DOHH2 (cell line): Measurements from ENCODE around the gene INSIG1.

Source experiments
- H3F3A ChIP-seq: fragments of 200-600 bp; sonication (generic), shearing (Covaris generic); 2 replicates; pipeline ENCODE4 v1.6.0; 2016; ENCODE audit warnings: antibody characterized with exemption, mild to moderate bottlenecking; ENCODE audit not compliant: control insufficient read depth, insufficient read depth
- H3K27ac ChIP-seq: fragments of 200-600 bp; sonication (generic); 2 replicates; pipeline ENCODE4 v1.5.1; 2014; ENCODE audit warnings: low read depth, mild to moderate bottlenecking, low read length, moderate library complexity
- H3K27me3 ChIP-seq: fragments of 200-600 bp; sonication (generic); 2 replicates; pipeline ENCODE4 v1.6.1; 2014; ENCODE audit warnings: mild to moderate bottlenecking, low read length, mixed read lengths; ENCODE audit not compliant: control insufficient read depth
- H3K36me3 ChIP-seq: fragments of 200-600 bp; sonication (generic); 2 replicates; pipeline ENCODE4 v1.6.1; 2014; ENCODE audit warnings: mild to moderate bottlenecking, low read length, moderate library complexity, mixed read lengths; ENCODE audit not compliant: control insufficient read depth
- H3K4me1 ChIP-seq: fragments of 200-600 bp; sonication (generic); 2 replicates; pipeline ENCODE4 v1.6.1; 2014; ENCODE audit warnings: mild to moderate bottlenecking, low read length, mixed read lengths; ENCODE audit not compliant: control insufficient read depth
- H3K4me2 ChIP-seq: fragments of 200-600 bp; sonication (generic); 2 replicates; pipeline ENCODE4 v1.6.0; 2014; ENCODE audit warnings: mild to moderate bottlenecking, low read length, moderate library complexity
- H3K4me3 ChIP-seq: fragments of 200-600 bp; sonication (generic); 2 replicates; pipeline ENCODE4 v1.5.1; 2014; ENCODE audit warnings: mild to moderate bottlenecking, low read length, mixed read lengths
- H3K79me2 ChIP-seq: fragments of 200-600 bp; sonication (generic); 2 replicates; pipeline ENCODE4 v1.6.1; 2014; ENCODE audit warnings: mild to moderate bottlenecking, low read length, mixed read lengths; ENCODE audit not compliant: control insufficient read depth
- H3K9me2 ChIP-seq: fragments of 200-600 bp; sonication (generic); replicated peaks from 2 replicates; pipeline ENCODE4 v1.6.1; 2014; ENCODE audit warnings: mild to moderate bottlenecking, low read length, mixed read lengths; ENCODE audit not compliant: control insufficient read depth
- H3K9me3 ChIP-seq: fragments of 200-600 bp; sonication (generic); 2 replicates; pipeline ENCODE4 v1.6.1; 2014; ENCODE audit warnings: antibody characterized with exemption, low read length, mixed read lengths; ENCODE audit not compliant: control insufficient read depth, insufficient read depth
- H4K20me1 ChIP-seq: fragments of 200-600 bp; sonication (generic); 2 replicates; pipeline ENCODE4 v1.6.0; 2014; ENCODE audit warnings: low read depth, mild to moderate bottlenecking, antibody characterized with exemption, low read length, moderate library complexity; ENCODE audit not compliant: control insufficient read depth, insufficient read depth
- EZH2phosphoT487 ChIP-seq: fragments of 200-600 bp; sonication (generic); IDR thresholded peaks from 2 replicates; pipeline ENCODE4 v1.6.1; 2017; ENCODE audit warnings: borderline replicate concordance, mild to moderate bottlenecking, antibody characterized with exemption, low read length, moderate library complexity, mixed read lengths
- TF ChIP-seq, protein P1 (sequence below): fragments of 200-600 bp; sonication (generic); IDR thresholded peaks from one replicate; pipeline ENCODE4 v1.5.1; 2014; ENCODE audit warnings: antibody characterized with exemption, mild to moderate bottlenecking, low read depth, low read length; ENCODE audit not compliant: poor library complexity, severe bottlenecking

Gene INSIG1

GRCh38 chr7:155346285-155346684 lies 48.6 kb downstream of the INSIG1 start:
- no peak overlapping the region for H3K4me3 ChIP-seq
- TF ChIP-seq EZH2phosphoT487 = no peak
- TF ChIP-seq, protein P1, sequence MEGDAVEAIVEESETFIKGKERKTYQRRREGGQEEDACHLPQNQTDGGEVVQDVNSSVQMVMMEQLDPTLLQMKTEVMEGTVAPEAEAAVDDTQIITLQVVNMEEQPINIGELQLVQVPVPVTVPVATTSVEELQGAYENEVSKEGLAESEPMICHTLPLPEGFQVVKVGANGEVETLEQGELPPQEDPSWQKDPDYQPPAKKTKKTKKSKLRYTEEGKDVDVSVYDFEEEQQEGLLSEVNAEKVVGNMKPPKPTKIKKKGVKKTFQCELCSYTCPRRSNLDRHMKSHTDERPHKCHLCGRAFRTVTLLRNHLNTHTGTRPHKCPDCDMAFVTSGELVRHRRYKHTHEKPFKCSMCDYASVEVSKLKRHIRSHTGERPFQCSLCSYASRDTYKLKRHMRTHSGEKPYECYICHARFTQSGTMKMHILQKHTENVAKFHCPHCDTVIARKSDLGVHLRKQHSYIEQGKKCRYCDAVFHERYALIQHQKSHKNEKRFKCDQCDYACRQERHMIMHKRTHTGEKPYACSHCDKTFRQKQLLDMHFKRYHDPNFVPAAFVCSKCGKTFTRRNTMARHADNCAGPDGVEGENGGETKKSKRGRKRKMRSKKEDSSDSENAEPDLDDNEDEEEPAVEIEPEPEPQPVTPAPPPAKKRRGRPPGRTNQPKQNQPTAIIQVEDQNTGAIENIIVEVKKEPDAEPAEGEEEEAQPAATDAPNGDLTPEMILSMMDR = no peak
- no peaks in the 10 kb centered on the region for H3K36me3 ChIP-seq
- no peaks in the 10 kb centered on the region for H3K79me2 ChIP-seq
- no peak overlapping the region for H3K4me2 ChIP-seq
- no peaks in the 10 kb centered on the region for H3K9me2 ChIP-seq
- H3K4me1 ChIP-seq = peaks cover 10% of the 10 kb centered on the region
- H3K27ac ChIP-seq = no peak overlapping the region
- peaks cover 7% of the 10 kb centered on the region; the same call in 1 of the 2 replicates for H3F3A ChIP-seq
- peaks cover 22% of the 10 kb centered on the region for H3K27me3 ChIP-seq
- no peaks in the 10 kb centered on the region for H4K20me1 ChIP-seq
- H3K9me3 ChIP-seq = no peaks in the 10 kb centered on the region

GRCh38 chr7:155348806-155349205 lies 51.1 kb downstream of the INSIG1 start:
- no peak overlapping the region for H3K4me3 ChIP-seq
- no peaks in the 10 kb centered on the region for H3K9me3 ChIP-seq
- H4K20me1 ChIP-seq = no peaks in the 10 kb centered on the region
- no peaks in the 10 kb centered on the region for H3K9me2 ChIP-seq
- peaks cover 7% of the 10 kb centered on the region; the same call in 1 of the 2 replicates for H3F3A ChIP-seq
- no peaks in the 10 kb centered on the region for H3K79me2 ChIP-seq
- H3K36me3 ChIP-seq = no peaks in the 10 kb centered on the region
- TF ChIP-seq EZH2phosphoT487 = no peak
- no peak overlapping the region for H3K4me2 ChIP-seq
- peaks cover 2% of the 10 kb centered on the region; the same call in 1 of the 2 replicates for H3K27me3 ChIP-seq
- no peak overlapping the region for H3K27ac ChIP-seq
- peaks cover 10% of the 10 kb centered on the region for H3K4me1 ChIP-seq

- Histone ChIP-seq H3K36me3 (no peaks in the 10 kb centered on the region), H3F3A (peaks cover 7% of the 10 kb centered on the region; the same call in 1 of the 2 replicates), H3K9me2 (no peaks in the 10 kb centered on the region), H3K27me3 (peaks cover 2% of the 10 kb centered on the region; the same call in 1 of the 2 replicates), H3K4me2 (no peak overlapping the region), H4K20me1 (no peaks in the 10 kb centered on the region), H3K27ac (no peak overlapping the region), H3K4me3 (no peak overlapping the region), H3K9me3 (no peaks in the 10 kb centered on the region; the same call in 1 of the 2 replicates), H3K4me1 (peaks cover 5% of the 10 kb centered on the region), H3K79me2 (no peaks in the 10 kb centered on the region)
- TF ChIP-seq EZH2phosphoT487 = no peak
- TF ChIP-seq, protein P1 = no peak
These were observed 52.1 kb downstream of the INSIG1 start for GRCh38 chr7:155349601-155350331.

- Histone ChIP-seq H3F3A (peaks cover 3% of the 10 kb centered on the region; the same call in 1 of the 2 replicates), H4K20me1 (no peaks in the 10 kb centered on the region), H3K9me3 (no peaks in the 10 kb centered on the region; the same call in 1 of the 2 replicates), H3K4me2 (no peak overlapping the region), H3K27ac (no peak overlapping the region), H3K9me2 (no peaks in the 10 kb centered on the region), H3K4me1 (no peaks in the 10 kb centered on the region), H3K27me3 (no peaks in the 10 kb centered on the region), H3K36me3 (no peaks in the 10 kb centered on the region), H3K79me2 (no peaks in the 10 kb centered on the region), H3K4me3 (no peak overlapping the region)
- TF ChIP-seq, protein P1 = no peak
These were observed 53.6 kb downstream of the INSIG1 start for GRCh38 chr7:155351120-155351870.
